ENCODE data around the gene RBL1. TPM values are rescaled to one million over a fixed set of nuclear protein-coding genes. Genes with fewer than 3 reads are reported as not detected.
"Not testable (repeated sequence)": the region's sequence is repeated elsewhere in the genome, so short reads cannot be mapped to it uniquely, and the experiment has no call there.

The RBL1 gene
- total RNA-seq, 6 donors from 2014 or later, result 5.0 to 32.5 (median 10.4) TPM

- ATAC-seq (ENCODE audit: low FRiP score in 2 of 2) (peak in 1 of 2 donors; percentile 53), DNase-seq (peak; percentile 22 to 30)
- TF ChIP-seq CTCF (IDR thresholded peaks at IDR 0.05), result no peak
- TF ChIP-seq POLR2AphosphoS5 (IDR thresholded peaks at IDR 0.05), result no peak
- TF ChIP-seq EP300 (IDR thresholded peaks at IDR 0.05), result no peak
- TF ChIP-seq POLR2A (IDR thresholded peaks at IDR 0.05), result no peak
- Histone ChIP-seq H3K9me3 (no peaks in the 10 kb centered on the region), H3K36me3 (peaks cover 9 to 56% (median 16%) of the 10 kb centered on the region in 4 donors), H3K4me3 (peak overlapping the region in 2 of 4 donors; percentile 5 to 19), H3K27ac (no peak overlapping the region), H3K27me3 (no peaks in the 10 kb centered on the region), H3K4me1 (no peaks in the 10 kb centered on the region)
- WGBS, 2 donors, result 83 to 86% methylated on average over 17 of the region's 17 CpGs
These were observed 52.5 kb downstream of the RBL1 start for GRCh38 chr20:37042986-37043972.

DNA sequence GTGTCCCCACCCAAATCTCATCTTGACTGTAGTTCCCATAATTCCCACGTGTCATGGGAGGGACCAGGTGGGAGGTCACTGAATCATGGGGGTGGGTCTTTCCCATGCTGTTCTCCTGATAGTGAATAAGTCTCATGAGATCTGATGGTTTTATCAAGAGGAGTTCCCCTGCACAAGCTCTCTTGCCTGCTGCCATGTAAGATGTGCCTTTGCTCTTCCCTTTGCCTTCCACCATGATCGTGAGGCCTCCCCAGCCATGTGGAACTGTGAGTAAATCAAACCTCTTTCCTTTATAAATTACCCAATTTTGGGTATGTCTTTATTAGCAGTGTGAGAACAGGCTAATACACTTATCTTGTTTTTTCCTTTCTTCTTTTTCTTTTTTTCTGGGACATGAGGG lies 56.4 kb downstream of the RBL1 start:
- peaks cover 9 to 49% (median 17%) of the 10 kb centered on the region in 4 donors for H3K36me3 ChIP-seq
- ATAC-seq (ENCODE audit: low FRiP score in 2 of 2), result not testable (repeated sequence)
- WGBS, 2 donors, result 91 to 98% methylated on average over 2 of the region's 2 CpGs

DNA sequence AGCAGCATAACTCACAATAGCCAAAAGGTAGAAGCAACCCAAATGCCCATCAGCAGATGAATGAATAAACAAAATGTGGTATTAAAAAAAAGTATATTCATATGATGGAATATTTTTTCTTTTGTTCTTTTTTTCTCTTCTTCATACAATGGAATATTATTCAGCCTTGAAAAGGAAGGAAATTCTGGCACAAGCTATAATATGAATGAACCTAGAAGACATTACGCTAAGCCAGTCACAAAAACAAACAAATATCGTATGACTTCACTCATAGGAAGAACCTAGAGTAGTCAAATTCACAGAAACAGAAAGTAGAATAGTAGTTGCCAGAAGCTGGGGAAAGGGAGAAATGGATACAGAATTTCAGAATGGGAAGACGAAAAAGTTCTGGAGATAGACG lies 63.7 kb downstream of the RBL1 start:
- DNase-seq (no peak), ATAC-seq (ENCODE audit: low FRiP score in 2 of 2) (no peak)
- no peak overlapping the region for H3K27ac ChIP-seq
- H3K36me3 ChIP-seq, result peaks cover 0 to 33% (median 13%) of the 10 kb centered on the region in 4 donors
- H3K9me3 ChIP-seq, result no peaks in the 10 kb centered on the region
- WGBS, 2 donors, result 97 to 98% methylated on average over 4 of the region's 4 CpGs
- H3K4me1 ChIP-seq, result no peaks in the 10 kb centered on the region
- no peak overlapping the region for H3K4me3 ChIP-seq
- no peaks in the 10 kb centered on the region for H3K27me3 ChIP-seq
- no peak for TF ChIP-seq EP300 (IDR thresholded peaks at IDR 0.05)
- no peak for TF ChIP-seq POLR2A (IDR thresholded peaks at IDR 0.05)
- TF ChIP-seq CTCF (IDR thresholded peaks at IDR 0.05), result no peak
- TF ChIP-seq POLR2AphosphoS5 (IDR thresholded peaks at IDR 0.05), result no peak

More for the DNA sequence above, 56.4 kb downstream of the RBL1 start:
- not testable (repeated sequence) for H3K4me3 ChIP-seq, DNase-seq, H3K9me3 ChIP-seq, H3K4me1 ChIP-seq, H3K27ac ChIP-seq, H3K27me3 ChIP-seq

DNA sequence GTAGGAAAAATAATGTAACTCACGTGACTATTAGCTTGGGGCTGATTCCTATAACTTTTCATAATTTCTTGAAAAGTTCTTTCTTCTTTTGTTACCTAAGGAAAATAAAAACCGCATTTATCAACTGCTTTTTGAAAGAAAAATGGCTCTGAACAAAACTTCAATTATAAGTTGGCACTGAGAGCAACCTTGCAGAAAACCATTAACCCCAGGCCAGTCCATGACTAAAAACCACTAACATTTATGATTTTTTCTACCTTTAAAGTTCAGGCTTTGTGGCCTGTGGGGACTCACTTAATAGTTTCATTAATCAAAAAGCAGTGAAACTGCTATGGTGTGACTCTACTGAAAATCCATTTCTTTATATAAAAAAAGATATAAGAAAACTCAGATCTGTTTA lies 75.2 kb downstream of the RBL1 start:
- Histone ChIP-seq H3K9me3 (no peaks in the 10 kb centered on the region), H3K27me3 (no peaks in the 10 kb centered on the region), H3K4me3 (no peak overlapping the region), H3K36me3 (peaks cover 0 to 35% (median 3%) of the 10 kb centered on the region in 4 donors), H3K4me1 (no peaks in the 10 kb centered on the region), H3K27ac (no peak overlapping the region)
- WGBS, 2 donors, result 95 to 98% methylated on average over 2 of the region's 2 CpGs
- TF ChIP-seq EP300 (IDR thresholded peaks at IDR 0.05) (no peak), POLR2A (IDR thresholded peaks at IDR 0.05) (no peak)
- DNase-seq (no peak), ATAC-seq (ENCODE audit: low FRiP score in 2 of 2) (no peak)

GRCh38 chr20:37012631-37013030 lies 83.2 kb downstream of the RBL1 start:
- not testable (repeated sequence) for ATAC-seq (ENCODE audit: low FRiP score in 2 of 2); H3K9me3 ChIP-seq; H3K27me3 ChIP-seq; H3K4me1 ChIP-seq; H3K27ac ChIP-seq; H3K4me3 ChIP-seq
- 96 to 100% methylated on average over 4 to 10 of the region's 28 CpGs for WGBS, 2 donors
- DNase-seq, result peak in 1 of 2 donors; percentile 65
- H3K36me3 ChIP-seq, result peaks cover 0 to 14% (median 2%) of the 10 kb centered on the region in 4 donors

DNA sequence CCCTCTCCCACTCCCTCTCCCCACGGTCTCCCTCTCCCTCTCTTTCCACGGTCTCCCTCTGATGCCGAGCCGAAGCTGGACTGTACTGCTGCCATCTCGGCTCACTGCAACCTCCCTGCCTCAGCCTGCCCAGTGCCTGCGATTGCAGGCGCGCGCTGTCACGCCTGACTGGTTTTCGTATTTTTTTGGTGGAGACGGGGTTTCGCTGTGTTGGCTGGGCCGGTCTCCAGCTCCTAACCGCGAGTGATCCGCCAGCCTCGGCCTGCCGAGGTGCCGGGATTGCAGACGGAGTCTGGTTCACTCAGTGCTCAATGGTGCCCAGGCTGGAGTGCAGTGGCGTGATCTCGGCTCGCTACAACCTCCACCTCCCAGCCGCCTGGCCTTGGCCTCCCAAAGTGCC lies 83.9 kb downstream of the RBL1 start:
- H3K9me3 ChIP-seq; H3K4me1 ChIP-seq; H3K4me3 ChIP-seq; H3K27ac ChIP-seq; H3K36me3 ChIP-seq; H3K27me3 ChIP-seq; ATAC-seq (ENCODE audit: low FRiP score in 2 of 2): not testable (repeated sequence)
- peak in 1 of 2 donors; percentile 64 for DNase-seq
- 96 to 98% methylated on average over 25 of the region's 25 CpGs for WGBS, 2 donors

DNA sequence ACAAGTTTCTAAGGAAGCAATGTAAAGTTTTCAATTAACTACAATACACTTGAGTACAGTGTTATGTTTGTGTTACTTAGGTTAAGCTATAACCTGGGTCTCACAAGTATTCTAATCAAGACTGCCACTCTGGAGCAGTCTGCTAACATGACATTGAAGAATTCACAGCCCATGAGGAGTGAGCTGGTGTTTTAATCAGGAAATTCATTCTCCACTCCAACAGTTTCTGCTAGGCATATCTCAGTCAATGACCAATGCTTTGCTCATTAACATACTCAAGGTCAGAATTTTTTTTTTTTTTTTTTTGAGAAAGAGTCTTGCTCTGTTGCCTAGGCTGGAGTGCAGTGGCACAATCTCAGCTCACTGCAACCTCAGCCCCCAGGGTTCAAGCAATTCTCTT lies 84.7 kb downstream of the RBL1 start:
- peaks cover 0 to 9% (median 2%) of the 10 kb centered on the region in 4 donors for H3K4me1 ChIP-seq
- no peak for TF ChIP-seq POLR2AphosphoS5 (IDR thresholded peaks at IDR 0.05)
- TF ChIP-seq EP300 (IDR thresholded peaks at IDR 0.05), result no peak
- TF ChIP-seq POLR2A (IDR thresholded peaks at IDR 0.05), result no peak
- TF ChIP-seq CTCF (IDR thresholded peaks at IDR 0.05), result no peak
- DNase-seq, result no peak
- H3K4me3 ChIP-seq, result no peak overlapping the region
- no peak overlapping the region for H3K27ac ChIP-seq
- no peaks in the 10 kb centered on the region for H3K27me3 ChIP-seq
- ATAC-seq (ENCODE audit: low FRiP score in 2 of 2), result no peak
- no peaks in the 10 kb centered on the region for H3K9me3 ChIP-seq
- H3K36me3 ChIP-seq, result peaks cover 0 to 5% (median under 1%) of the 10 kb centered on the region in 4 donors
